Measurements from ENCODE around the gene SMAD4. TPM values are rescaled to one million over a fixed set of nuclear protein-coding genes. Genes with fewer than 3 reads are reported as not detected.

Gene SMAD4
- total RNA-seq, result 52.2 TPM

GRCh38 chr18:51029694-51030536 lies at the start of gene SMAD4:
SMAD4 (plus strand) TSS chr18:51030213; CDS start chr18:51047047, 16,834 bp downstream.
- Histone ChIP-seq H3K9ac (ENCODE audit: low read depth in 1 of 3, low read length in 3 of 3) (peak within 1 kb of the TSS; percentile 89 to 99 (median 99)), H3K27ac (ENCODE audit: low read depth, low read length) (peak within 1 kb of the TSS; percentile 91), H3K4me3 (ENCODE audit: low read length in 3 of 3) (peak within 1 kb of the TSS; percentile 83 to 90 (median 87)), H3K4me1 (ENCODE audit: control insufficient read depth in 3 of 3, insufficient read depth in 3 of 3, low read length in 3 of 3) (peaks cover 28 to 42% (median 29%) of the 10 kb centered on the region in 3 donors), H3K36me3 (ENCODE audit: control insufficient read depth in 3 of 3, insufficient read depth in 3 of 3, low read length in 3 of 3) (peaks cover 0 to 3% (median 0%) of the 10 kb centered on the region in 3 donors), H3K27me3 (ENCODE audit: control insufficient read depth in 3 of 3, insufficient read depth in 3 of 3, low read length in 3 of 3) (no peaks in the 10 kb centered on the region), H3K9me3 (ENCODE audit: control insufficient read depth in 3 of 3, low read length in 3 of 3) (no peaks in the 10 kb centered on the region)

GRCh38 chr18:50981381-50981780 lies 48.6 kb upstream of the SMAD4 start:
- H3K27me3 ChIP-seq (ENCODE audit: control insufficient read depth in 3 of 3, insufficient read depth in 3 of 3, low read length in 3 of 3), result no peaks in the 10 kb centered on the region
- peaks cover 0 to 2% (median under 1%) of the 10 kb centered on the region in 3 donors for H3K4me1 ChIP-seq (ENCODE audit: control insufficient read depth in 3 of 3, insufficient read depth in 3 of 3, low read length in 3 of 3)
- H3K36me3 ChIP-seq (ENCODE audit: control insufficient read depth in 3 of 3, insufficient read depth in 3 of 3, low read length in 3 of 3), result peaks cover 16 to 20% (median 19%) of the 10 kb centered on the region in 3 donors
- no peaks in the 10 kb centered on the region for H3K9me3 ChIP-seq (ENCODE audit: control insufficient read depth in 3 of 3, low read length in 3 of 3)
- H3K9ac ChIP-seq (ENCODE audit: low read depth in 1 of 3, low read length in 3 of 3), result no peak overlapping the region
- no peak overlapping the region for H3K27ac ChIP-seq (ENCODE audit: low read depth, low read length)
- H3K4me3 ChIP-seq (ENCODE audit: low read length in 3 of 3), result no peak overlapping the region

DNA sequence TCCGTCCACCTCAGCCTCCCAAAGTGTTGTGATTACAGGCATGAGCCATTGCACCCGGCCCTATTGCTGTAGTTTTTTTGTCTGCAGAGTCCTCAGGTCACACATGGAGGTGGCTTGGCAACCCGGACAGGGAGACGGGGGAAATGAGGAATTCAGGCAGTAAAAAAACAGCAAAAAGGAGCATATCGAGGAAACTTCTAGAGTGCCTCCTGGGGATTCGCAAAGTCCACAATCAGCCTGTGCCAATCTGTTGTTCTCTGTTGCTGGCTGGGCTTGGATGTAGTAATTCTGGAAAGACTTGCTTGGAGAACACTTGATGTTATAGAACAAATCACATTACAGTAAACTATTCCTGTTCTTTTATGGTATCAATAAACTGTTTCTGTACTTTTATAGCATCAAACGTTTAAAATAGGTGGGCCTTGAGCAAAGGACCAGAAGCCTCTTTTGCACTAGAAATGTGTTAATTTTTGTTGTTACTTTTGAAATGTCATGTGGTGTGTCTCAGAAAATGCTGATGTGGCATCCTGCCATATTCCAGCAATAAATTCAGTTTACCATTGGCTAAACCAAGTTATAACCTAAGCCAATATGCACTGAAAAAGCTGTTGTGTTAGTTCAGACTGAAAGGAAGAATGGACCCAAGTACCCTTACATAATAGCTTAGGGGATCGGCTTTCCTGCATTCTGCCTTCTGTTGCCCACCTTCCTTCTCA lies 47.8 kb upstream of the SMAD4 start:
- Histone ChIP-seq H3K27ac (ENCODE audit: low read depth, low read length) (no peak overlapping the region), H3K9ac (ENCODE audit: low read depth in 1 of 3, low read length in 3 of 3) (no peak overlapping the region), H3K27me3 (ENCODE audit: control insufficient read depth in 3 of 3, insufficient read depth in 3 of 3, low read length in 3 of 3) (no peaks in the 10 kb centered on the region), H3K4me1 (ENCODE audit: control insufficient read depth in 3 of 3, insufficient read depth in 3 of 3, low read length in 3 of 3) (peaks cover 1 to 6% (median 6%) of the 10 kb centered on the region in 3 donors), H3K36me3 (ENCODE audit: control insufficient read depth in 3 of 3, insufficient read depth in 3 of 3, low read length in 3 of 3) (peaks cover 11 to 16% (median 13%) of the 10 kb centered on the region in 3 donors), H3K9me3 (ENCODE audit: control insufficient read depth in 3 of 3, low read length in 3 of 3) (no peaks in the 10 kb centered on the region), H3K4me3 (ENCODE audit: low read length in 3 of 3) (no peak overlapping the region)

DNA sequence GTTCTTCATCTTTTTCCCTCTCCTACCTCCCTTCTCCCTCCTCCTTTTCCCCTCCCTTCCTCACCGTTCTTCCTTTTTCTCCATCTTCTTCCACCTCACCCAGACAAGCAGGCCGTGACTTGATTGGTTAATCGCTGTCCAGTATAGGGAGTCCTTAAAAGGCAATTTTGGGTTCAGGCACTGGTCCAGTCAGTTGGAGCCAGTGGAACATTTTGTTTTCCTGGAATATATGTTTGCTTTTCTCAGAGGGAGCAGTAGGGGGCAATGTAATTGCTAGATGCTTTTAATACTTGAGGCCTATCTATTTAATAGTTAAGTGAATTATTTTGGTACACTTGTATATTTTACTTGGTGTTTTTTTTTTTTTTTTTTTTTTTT lies 47.2 kb upstream of the SMAD4 start:
- H3K4me3 ChIP-seq (ENCODE audit: low read length in 3 of 3), result no peak overlapping the region
- no peaks in the 10 kb centered on the region for H3K9me3 ChIP-seq (ENCODE audit: control insufficient read depth in 3 of 3, low read length in 3 of 3)
- H3K27me3 ChIP-seq (ENCODE audit: control insufficient read depth in 3 of 3, insufficient read depth in 3 of 3, low read length in 3 of 3), result no peaks in the 10 kb centered on the region
- no peak overlapping the region for H3K9ac ChIP-seq (ENCODE audit: low read depth in 1 of 3, low read length in 3 of 3)
- H3K4me1 ChIP-seq (ENCODE audit: control insufficient read depth in 3 of 3, insufficient read depth in 3 of 3, low read length in 3 of 3), result peaks cover 6 to 12% (median 6%) of the 10 kb centered on the region in 3 donors
- H3K36me3 ChIP-seq (ENCODE audit: control insufficient read depth in 3 of 3, insufficient read depth in 3 of 3, low read length in 3 of 3), result peaks cover 9 to 11% (median 11%) of the 10 kb centered on the region in 3 donors
- H3K27ac ChIP-seq (ENCODE audit: low read depth, low read length), result no peak overlapping the region

DNA sequence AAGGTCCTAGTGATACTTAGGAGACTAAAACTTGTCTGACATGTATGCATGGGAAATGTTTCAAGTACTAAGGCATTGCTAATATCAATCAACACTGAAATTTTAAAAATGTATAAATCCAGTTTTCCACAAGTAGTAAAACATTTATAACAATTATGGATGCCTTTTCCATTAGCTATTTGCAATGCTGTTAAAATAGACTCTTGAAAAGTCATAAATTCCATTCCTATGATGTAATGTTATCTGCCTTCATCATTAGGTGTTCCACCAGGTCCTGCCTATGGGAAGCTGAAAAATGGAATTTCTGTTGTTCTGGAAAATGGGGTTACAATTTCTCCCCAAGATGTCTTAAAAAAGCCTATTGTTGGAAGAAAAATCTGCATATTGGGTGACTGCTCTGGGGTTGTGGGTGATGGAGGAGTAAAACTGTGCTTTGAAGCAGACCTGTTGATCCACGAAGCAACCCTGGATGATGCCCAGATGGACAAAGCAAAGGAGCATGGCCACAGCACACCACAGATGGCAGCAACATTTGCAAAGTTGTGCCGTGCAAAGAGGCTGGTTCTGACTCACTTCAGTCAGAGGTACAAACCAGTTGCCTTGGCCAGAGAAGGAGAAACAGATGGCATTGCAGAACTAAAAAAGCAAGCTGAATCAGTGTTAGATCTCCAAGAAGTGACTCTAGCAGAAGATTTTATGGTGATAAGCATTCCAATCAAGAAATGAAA lies 43.5 kb upstream of the SMAD4 start:
- Histone ChIP-seq H3K9ac (ENCODE audit: low read depth in 1 of 3, low read length in 3 of 3) (no peak overlapping the region), H3K4me1 (ENCODE audit: control insufficient read depth in 3 of 3, insufficient read depth in 3 of 3, low read length in 3 of 3) (peaks cover 11 to 14% (median 14%) of the 10 kb centered on the region in 3 donors), H3K27ac (ENCODE audit: low read depth, low read length) (no peak overlapping the region), H3K27me3 (ENCODE audit: control insufficient read depth in 3 of 3, insufficient read depth in 3 of 3, low read length in 3 of 3) (no peaks in the 10 kb centered on the region), H3K4me3 (ENCODE audit: low read length in 3 of 3) (peak overlapping the region in 1 of 3 donors; percentile 17), H3K9me3 (ENCODE audit: control insufficient read depth in 3 of 3, low read length in 3 of 3) (no peaks in the 10 kb centered on the region), H3K36me3 (ENCODE audit: control insufficient read depth in 3 of 3, insufficient read depth in 3 of 3, low read length in 3 of 3) (peaks cover 0 to 2% (median 0%) of the 10 kb centered on the region in 3 donors)

DNA sequence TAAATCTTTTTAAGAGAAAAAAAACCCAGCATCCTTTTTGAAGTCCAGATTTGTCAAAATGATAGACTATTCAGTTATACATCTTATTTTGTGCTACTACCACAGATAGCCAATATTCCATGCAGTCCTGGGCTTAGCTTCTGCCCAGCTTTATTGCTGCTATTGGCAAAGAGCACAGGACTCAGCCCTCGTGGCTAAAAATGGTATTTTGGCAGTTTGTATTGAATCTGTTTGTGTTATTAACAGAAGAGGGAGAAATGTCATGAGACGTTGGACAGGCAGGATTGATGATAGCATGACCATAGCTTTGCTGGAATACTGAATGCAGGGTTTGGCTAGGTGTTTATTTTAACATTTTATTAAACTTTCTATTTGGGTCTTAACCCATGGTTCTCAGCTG lies 42.8 kb upstream of the SMAD4 start:
- no peak overlapping the region for H3K4me3 ChIP-seq (ENCODE audit: low read length in 3 of 3)
- peaks cover 0 to 2% (median 0%) of the 10 kb centered on the region in 3 donors for H3K36me3 ChIP-seq (ENCODE audit: control insufficient read depth in 3 of 3, insufficient read depth in 3 of 3, low read length in 3 of 3)
- no peak overlapping the region for H3K9ac ChIP-seq (ENCODE audit: low read depth in 1 of 3, low read length in 3 of 3)
- peak overlapping the region; percentile 12 for H3K27ac ChIP-seq (ENCODE audit: low read depth, low read length)
- peaks cover 11 to 15% (median 14%) of the 10 kb centered on the region in 3 donors for H3K4me1 ChIP-seq (ENCODE audit: control insufficient read depth in 3 of 3, insufficient read depth in 3 of 3, low read length in 3 of 3)
- no peaks in the 10 kb centered on the region for H3K9me3 ChIP-seq (ENCODE audit: control insufficient read depth in 3 of 3, low read length in 3 of 3)
- H3K27me3 ChIP-seq (ENCODE audit: control insufficient read depth in 3 of 3, insufficient read depth in 3 of 3, low read length in 3 of 3), result no peaks in the 10 kb centered on the region

DNA sequence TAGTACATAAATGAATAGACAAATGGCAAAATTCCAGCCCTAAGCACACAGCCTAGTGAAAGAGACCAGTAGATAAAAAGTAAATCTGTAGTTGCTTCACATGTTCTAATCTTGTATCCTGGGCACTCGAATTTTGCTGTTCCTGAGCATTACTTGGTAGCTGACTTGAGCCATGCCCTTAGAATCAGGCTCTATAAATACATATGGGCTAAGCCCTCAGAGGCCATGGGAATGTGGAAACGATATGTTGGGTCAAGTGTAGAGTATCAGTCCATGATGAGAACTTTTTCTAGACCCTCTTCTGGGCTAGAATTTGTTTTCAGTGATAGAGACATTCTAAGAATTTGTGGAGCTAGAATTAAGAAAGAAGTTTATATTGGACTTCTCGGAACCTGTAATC lies 40.3 kb upstream of the SMAD4 start:
- H3K9ac ChIP-seq (ENCODE audit: low read depth in 1 of 3, low read length in 3 of 3), result no peak overlapping the region
- peak overlapping the region; percentile 23 for H3K27ac ChIP-seq (ENCODE audit: low read depth, low read length)
- H3K27me3 ChIP-seq (ENCODE audit: control insufficient read depth in 3 of 3, insufficient read depth in 3 of 3, low read length in 3 of 3), result no peaks in the 10 kb centered on the region
- H3K4me3 ChIP-seq (ENCODE audit: low read length in 3 of 3), result no peak overlapping the region
- no peaks in the 10 kb centered on the region for H3K9me3 ChIP-seq (ENCODE audit: control insufficient read depth in 3 of 3, low read length in 3 of 3)
- peaks cover 14 to 33% (median 21%) of the 10 kb centered on the region in 3 donors for H3K4me1 ChIP-seq (ENCODE audit: control insufficient read depth in 3 of 3, insufficient read depth in 3 of 3, low read length in 3 of 3)
- peaks cover 0 to 2% (median 0%) of the 10 kb centered on the region in 3 donors for H3K36me3 ChIP-seq (ENCODE audit: control insufficient read depth in 3 of 3, insufficient read depth in 3 of 3, low read length in 3 of 3)

DNA sequence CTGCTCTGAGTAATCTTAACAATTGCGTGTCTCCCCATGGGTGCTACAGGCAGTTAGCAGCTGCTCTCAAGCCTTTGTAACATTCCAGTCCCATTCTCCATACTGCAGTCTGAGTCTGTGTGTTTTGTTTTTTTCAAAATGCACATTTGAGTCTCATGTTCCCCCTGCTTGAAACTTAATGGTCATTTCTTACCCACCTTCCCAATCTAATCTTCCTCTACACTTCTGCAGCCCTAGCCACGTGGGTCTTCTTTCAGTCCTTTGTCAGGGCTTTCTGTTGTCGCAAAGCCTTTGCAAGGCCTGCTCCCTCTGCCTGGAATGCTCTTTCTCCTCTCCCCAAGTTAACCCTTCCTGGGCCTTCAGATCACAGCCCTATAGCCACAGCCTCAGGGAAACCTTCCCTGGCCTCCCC lies 37.7 kb upstream of the SMAD4 start:
- peaks cover 6 to 28% (median 19%) of the 10 kb centered on the region in 3 donors for H3K4me1 ChIP-seq (ENCODE audit: control insufficient read depth in 3 of 3, insufficient read depth in 3 of 3, low read length in 3 of 3)
- H3K4me3 ChIP-seq (ENCODE audit: low read length in 3 of 3), result no peak overlapping the region
- H3K27ac ChIP-seq (ENCODE audit: low read depth, low read length), result no peak overlapping the region
- no peaks in the 10 kb centered on the region for H3K36me3 ChIP-seq (ENCODE audit: control insufficient read depth in 3 of 3, insufficient read depth in 3 of 3, low read length in 3 of 3)
- H3K9me3 ChIP-seq (ENCODE audit: control insufficient read depth in 3 of 3, low read length in 3 of 3), result no peaks in the 10 kb centered on the region
- no peak overlapping the region for H3K9ac ChIP-seq (ENCODE audit: low read depth in 1 of 3, low read length in 3 of 3)
- no peaks in the 10 kb centered on the region for H3K27me3 ChIP-seq (ENCODE audit: control insufficient read depth in 3 of 3, insufficient read depth in 3 of 3, low read length in 3 of 3)

DNA sequence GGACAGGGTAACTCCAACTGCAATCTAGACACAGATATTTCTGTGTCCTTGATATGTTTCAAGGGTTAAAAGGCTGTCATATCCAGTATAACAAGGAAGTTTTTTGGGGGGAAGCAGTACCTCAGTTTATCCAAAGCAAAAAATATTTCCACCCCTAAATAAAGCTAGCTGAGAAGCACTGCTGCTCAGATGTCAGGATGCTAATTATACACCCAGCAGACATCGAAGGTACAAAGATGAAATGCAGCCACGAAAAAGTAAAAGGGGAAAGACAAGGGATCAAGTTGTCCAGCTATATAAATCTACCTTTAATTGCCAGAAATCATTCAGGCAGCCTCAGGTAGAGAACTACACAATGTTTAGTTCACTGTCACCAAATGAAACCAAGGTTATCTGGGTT lies 36.0 kb upstream of the SMAD4 start:
- Histone ChIP-seq H3K9ac (ENCODE audit: low read depth in 1 of 3, low read length in 3 of 3) (no peak overlapping the region), H3K9me3 (ENCODE audit: control insufficient read depth in 3 of 3, low read length in 3 of 3) (no peaks in the 10 kb centered on the region), H3K4me3 (ENCODE audit: low read length in 3 of 3) (peak overlapping the region in 2 of 3 donors; percentile 8 to 11), H3K4me1 (ENCODE audit: control insufficient read depth in 3 of 3, insufficient read depth in 3 of 3, low read length in 3 of 3) (peaks cover 2 to 28% (median 15%) of the 10 kb centered on the region in 3 donors), H3K27me3 (ENCODE audit: control insufficient read depth in 3 of 3, insufficient read depth in 3 of 3, low read length in 3 of 3) (no peaks in the 10 kb centered on the region), H3K36me3 (ENCODE audit: control insufficient read depth in 3 of 3, insufficient read depth in 3 of 3, low read length in 3 of 3) (no peaks in the 10 kb centered on the region), H3K27ac (ENCODE audit: low read depth, low read length) (peak overlapping the region; percentile 57)
